Measurements from ENCODE around the gene OR4N2.

DNA sequence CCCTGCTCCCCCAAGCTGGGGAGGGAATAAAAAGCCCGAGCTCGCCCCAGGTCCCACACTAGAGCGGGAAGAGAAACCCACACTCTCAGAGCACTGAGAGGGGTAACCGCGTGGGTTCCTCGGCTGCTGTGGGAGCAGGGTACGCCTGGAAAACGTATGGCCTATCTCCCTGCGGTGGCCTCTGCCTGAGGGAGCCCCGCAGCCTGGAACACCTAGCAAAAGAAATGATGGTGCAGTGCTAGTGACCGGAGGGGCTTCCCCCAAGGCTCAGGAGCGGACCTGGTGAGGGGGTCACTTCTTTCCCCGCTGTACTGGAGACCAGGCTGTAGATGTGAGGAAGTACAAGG, 2.5 kb upstream of the OR4N2 start:
- TF ChIP-seq EZH2 (IDR thresholded peaks at IDR 0.05) (no peak), POLR2AphosphoS5 (IDR thresholded peaks at IDR 0.05; ENCODE audit: borderline replicate concordance, low read depth, low read length) (no peak), FOXP2 (optimal IDR thresholded peaks at IDR 0.05; ENCODE audit: control extremely low read depth, extremely low read length, insufficient read depth) (no peak)
